DOHH2 (cell line): ENCODE results near the gene GFOD2.

ENCODE experiments used
- CTCF ChIP-seq: fragments of 200-600 bp; sonication (generic); IDR thresholded peaks from one replicate; pipeline ENCODE4 v1.5.1; 2014; ENCODE audit warnings: antibody characterized with exemption, mild to moderate bottlenecking, low read depth, low read length; ENCODE audit not compliant: poor library complexity, severe bottlenecking
- EZH2phosphoT487 ChIP-seq: fragments of 200-600 bp; sonication (generic); IDR thresholded peaks from 2 replicates; pipeline ENCODE4 v1.6.1; 2017; ENCODE audit warnings: borderline replicate concordance, mild to moderate bottlenecking, antibody characterized with exemption, low read length, moderate library complexity, mixed read lengths

GRCh38 chr16:67666032-67666551 is 53.0 kb downstream of the GFOD2 start:
- TF ChIP-seq CTCF = no peak
- no peak for TF ChIP-seq EZH2phosphoT487
